ENCODE results near the gene CDC73.
"Not testable (repeated sequence)": the region's sequence is repeated elsewhere in the genome, so short reads cannot be mapped to it uniquely, and the experiment has no call there.

CDC73 gene

DNA sequence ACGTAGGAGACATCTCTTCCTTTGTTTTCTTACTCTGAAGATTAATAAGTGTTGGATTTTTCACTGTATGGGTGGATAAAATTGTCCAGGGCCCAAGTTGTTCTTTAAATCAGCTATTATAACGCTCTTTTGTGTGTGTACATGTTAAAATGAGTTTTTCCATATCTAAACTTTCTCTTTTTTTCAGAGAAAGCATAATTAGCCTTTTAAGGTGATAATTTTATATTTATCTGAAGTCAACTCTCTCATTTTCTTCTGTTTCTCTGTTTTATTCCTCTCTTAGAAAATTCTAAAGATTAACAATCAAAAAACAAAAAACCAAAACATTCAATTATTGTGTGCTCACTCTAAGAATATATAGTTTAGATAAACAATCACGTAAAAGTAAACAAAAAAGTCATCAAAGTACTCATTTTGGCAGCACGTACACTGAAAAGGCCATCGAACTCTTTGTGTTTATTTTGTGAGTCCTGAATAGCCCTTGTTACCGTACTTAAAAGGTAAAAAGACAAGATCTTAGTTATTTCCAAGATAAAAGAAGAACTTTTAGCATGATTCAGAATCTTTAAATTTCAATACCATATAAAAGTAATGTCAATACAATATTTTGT, 7.2 kb upstream of the CDC73 start:
- no peak for DNase-seq

DNA sequence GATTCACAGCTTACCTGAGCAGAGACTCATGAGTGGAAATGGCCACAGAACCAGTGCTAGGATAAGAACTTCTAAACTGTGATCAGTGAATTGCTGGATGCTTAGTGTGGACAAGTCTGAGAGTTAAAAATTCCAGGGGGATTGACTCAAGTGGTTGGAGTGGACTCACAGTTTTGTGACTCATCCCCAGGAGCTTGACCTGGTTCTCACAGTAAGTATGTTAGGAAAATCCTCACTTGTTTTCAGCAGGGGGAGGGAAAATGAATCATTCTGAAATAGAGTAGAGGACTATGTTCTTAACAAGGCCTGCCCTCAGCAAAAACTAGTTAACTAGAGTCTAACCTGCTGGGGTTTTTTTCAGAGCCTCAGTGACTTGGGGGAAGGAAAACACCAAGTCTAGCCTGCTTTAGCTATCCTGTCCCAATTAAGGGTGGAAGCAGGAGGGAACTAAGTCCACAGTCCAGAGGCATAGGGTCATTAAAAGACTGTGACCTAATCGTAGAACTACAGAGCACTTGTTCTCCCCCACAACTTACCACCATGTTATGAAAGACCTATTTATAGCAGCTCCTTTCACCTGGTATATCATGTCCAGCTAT, 6.1 kb upstream of the CDC73 start:
- DNase-seq: no peak

DNA sequence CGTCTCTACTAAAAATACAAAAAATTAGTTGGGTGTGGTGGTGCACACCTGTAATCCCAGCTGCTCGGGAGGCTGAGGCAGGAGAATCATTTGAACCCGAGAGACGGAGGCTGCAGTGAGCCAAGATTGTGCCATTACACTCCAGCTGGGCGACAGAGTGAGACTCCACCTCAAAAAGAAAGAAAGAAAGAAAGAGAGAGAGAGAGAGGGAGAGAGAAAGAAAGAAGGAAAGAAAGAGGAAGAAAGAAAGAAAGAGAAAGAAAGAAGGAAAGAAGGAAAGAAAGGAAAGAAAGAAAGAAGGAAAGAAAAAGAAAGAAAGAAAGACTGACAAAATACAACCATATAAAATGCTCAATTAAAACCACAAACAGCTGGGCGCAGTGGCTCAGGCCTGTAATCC, 4.7 kb upstream of the CDC73 start:
- not testable (repeated sequence) for DNase-seq

DNA sequence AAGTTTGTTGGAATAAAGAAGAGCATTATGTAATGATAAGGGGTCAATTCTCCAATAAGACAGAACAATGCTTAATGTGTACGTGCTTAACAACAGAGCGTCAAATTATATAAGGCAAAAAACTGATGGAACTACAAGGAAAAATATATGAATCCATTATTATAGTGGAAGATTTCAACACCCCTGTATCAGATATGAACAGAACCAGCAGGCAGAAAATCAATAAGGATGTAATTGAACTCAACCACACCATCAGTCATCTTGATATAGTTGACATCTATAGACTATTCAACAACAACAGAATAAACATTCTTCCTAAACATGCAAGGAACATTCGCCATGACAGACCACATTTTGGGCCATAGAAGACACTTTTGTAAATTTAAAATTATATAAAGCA, 3.6 kb upstream of the CDC73 start:
- DNase-seq: no peak

DNA sequence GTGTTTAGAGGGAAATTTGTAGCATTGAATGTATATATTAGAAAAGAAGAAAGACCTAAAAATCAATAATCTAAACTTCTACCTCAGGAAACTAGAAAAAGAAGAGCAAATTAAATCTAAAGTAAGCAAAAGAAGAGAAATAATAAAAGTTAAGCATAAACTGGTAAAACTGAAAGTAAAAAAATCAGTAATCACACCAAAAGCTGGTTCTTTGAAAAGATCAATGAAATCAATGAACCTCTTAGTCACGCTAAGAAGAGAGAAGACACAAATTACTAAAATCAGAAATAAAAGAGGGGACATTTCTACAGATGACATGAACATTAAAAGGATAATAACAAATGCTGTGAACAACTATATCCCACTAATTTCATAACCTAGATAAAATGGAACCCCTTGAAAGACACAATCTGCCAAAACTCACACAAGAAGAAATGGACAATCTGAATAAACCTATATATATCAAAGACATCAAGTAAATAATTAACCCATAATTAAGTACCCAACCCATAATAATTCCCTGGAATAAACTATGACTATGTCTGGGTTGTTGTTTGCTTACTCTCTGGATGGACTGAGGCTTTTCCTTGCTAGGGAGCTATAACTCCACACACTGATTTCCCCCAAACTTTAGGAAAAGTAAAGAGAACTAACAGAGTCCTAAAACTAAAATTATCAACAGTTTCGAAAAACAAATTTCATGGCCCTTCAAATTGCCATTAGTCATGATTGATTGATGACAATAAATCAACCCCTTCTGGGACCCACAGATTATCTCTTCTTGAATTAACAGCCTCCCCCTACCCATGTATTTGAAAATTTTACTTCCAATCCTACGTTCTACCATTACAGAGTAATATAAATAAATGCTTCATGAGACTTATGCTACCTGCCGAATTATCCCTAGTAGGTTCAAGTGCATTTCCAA, 2.8 kb upstream of the CDC73 start:
- no peak for DNase-seq

DNA sequence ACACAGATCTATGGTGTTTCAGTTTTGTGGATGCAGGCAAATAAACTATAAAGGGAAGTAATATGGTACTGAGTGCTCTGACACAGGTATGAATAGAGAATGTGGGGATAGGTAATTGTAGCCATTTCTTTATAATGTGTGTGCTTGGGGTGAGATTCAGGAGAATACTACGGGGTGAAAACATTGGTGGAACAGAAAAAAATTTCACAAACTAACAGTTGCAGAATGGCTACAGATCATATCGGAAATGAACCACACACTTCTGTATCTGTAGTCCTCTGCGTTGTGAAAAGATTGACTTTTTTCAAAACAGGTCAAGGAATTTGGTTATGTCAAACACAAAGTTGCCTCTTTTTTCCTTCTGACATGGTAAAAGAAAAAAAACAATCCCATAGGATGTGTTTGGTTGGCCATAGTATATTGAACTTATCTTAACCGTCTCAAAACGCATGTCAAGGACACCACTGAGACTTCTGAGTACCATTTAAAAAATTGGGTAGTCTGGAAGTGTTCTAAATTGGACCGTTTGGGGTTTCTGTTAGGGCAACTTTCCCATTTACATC, 1.1 kb upstream of the CDC73 start:
- no peak for DNase-seq

DNA sequence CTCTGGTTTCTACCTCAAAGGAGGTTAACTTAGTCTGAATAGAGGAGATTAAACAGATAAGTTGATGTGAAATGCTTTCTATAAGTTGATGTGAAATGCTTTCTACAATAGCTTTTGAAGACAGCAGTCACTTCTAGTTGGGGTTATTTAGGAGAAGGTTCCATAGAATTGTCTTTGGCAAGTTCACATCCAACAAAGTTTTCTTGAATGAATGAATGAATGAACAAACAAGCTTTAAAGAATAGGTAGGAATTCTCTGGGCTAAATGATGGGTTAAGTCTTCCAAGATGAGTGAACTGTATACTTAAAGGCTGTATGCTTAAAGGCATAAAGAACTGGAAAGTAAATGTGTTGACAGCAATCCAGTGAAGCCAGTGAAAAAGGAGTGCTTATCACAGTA, 1.9 kb downstream of the CDC73 start:
- DNase-seq: no peak

DNA sequence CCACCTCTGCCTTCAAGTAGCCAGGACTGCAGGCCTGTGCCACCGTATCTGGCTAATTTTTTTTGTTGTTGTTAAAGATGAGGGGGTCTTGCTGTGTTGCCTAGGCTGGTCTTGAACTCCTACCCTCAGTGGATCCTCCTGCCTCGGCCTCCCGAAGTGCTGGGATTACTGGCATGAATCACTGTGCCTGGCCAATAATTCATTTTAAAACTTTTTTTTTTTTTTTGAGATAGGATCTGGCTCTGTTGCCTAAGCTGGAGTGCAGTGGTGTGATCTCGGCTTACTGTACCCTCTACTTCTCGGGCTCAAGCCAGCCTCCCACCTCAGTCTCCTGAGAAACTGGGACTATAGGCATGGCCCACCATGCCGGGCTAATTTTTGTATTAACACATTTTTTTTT, 3.5 kb downstream of the CDC73 start:
- DNase-seq: no peak

DNA sequence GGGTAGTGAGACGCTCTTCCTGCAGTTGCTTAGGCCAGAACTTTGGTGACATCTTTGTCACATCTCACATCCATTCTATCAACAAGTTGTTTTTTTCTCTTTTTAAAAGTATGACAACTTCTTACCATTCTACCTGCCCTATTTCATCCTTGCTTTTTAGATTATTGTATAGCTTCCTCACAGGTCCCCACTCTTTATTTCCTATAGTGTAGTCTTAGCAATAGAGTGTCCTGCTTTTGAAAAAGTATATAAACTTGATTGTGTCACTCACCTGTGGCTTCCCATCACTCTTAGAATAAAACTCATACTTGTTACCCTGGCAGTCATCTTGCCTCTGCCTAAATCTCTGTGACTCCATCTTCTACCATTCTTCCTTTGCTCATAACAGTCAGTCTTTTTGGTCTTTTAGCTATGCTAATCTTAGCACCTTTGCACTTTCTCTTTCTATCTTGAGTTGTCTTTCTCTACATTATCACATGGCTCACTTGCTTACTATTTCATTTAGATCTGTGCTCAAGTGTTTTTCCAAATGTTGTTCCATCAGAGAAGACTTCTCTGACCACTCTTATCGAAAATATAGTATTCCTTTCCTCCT, 9.5 kb downstream of the CDC73 start:
- no peak for DNase-seq

DNA sequence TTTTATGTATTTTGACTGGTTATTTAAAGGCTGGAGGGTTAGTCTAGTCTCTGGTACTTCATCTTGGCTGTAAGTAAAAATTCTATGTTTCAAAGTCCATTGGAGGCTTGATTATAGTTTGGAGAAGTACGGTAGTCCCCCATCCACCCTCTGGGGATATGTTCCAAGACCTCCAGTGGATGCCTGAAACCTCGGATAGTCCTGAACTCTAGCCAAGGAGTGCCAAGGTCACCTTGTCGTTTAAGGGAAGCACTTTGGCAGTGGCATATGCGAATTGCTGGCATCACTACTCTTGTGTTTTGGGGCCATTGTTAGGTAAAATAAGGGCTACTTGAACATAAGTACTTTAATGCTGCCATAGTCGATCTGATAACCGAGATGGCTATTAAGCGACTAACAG, 18.4 kb downstream of the CDC73 start:
- no peak for DNase-seq

DNA sequence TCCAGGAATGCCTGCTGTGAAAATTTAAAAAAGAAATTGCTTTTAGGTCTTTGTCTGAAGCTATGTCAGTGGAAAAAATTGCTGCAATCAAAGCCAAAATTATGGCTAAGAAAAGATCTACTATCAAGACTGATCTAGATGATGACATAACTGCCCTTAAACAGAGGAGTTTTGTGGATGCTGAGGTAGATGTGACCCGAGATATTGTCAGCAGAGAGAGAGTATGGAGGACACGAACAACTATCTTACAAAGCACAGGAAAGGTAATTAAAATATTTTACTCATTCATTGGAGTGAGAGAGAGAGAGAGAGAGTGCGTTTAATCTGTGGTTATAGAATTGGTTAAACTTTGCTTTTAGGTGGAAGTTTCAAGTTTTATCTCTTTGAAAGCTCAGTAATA, 20.0 kb downstream of the CDC73 start:
- no peak for DNase-seq

DNA sequence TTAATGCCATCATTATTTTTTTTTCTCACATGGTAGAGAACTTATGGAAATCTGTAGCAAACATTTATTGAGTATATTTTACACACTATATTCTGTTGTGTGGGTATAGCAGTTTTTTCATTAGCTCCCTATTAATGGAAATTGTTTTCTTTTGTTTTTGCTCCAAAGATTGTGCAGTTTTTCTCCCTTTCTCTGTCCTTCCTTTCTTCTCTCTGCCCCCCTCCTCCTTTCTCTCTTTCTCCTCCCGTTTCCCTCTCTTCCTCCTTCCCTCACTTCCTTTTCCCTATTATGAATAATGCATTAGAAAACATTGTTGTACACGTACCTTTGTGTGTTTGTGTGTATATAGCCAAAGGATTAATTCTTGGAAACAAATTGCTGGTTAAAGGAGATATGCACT, 20.6 kb downstream of the CDC73 start:
- DNase-seq: no peak

DNA sequence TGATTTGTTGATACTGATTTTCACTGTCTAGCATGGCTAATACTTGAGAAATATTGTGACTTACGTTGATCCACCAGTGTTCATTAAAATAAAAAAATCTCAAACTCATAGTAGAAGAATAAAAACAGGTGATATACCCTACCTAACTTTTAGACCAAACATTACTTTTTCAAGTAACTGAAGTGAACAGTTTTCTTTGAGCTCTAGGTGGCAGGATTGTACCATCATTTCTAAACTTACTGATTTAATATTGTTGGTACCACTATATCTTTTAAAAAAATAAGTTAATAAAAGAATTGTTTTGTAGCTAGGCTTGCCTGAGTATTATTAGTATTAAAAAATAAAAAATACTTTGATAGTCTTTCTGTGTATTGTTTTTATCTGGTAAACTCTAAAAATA, 21.5 kb downstream of the CDC73 start:
- no peak for DNase-seq

DNA sequence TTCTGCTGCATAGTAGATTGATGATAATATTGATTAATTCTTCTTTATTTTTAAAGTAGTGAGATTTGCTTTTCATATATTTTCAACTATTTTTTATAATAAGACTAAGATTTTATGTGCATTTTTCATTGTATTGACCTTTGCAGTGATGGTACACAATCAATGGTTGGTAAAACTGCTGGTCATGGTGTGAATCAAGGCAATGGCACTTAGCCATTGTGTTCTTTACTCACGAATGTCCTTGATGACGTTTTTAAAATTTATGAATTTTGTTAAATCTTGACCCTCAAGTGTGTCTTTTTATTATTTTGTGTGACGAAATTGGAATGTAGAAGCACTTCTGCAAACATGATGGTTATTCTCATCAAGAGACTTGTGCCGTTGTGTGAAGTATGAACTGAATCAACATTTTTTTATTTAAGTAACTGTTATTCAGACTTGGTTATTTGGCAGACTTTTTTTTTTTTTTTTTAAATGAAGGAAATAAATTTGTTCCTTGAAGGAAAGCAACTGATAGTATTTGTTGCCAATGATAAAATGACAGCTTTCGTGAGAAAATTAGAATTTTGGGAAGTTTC, 22.6 kb downstream of the CDC73 start:
- no peak for DNase-seq

DNA sequence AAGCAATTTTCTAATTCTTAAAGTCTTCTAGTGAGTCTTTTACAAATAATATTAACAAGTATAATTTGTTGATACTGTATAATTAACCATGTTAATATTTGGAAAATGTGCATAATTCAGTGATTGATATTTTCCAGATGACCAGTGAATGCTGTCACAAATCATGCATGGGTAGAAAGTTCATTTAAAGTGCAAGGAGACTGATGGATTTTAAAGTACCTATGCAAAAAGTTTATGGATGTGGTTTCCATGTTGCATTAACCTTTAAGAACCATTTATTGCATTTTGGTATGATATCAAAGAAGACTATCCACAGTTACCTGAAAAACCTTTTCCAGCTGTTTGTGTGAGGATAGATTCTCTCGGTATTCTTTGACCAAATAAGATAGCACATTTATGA, 23.2 kb downstream of the CDC73 start:
- no peak for DNase-seq

DNA sequence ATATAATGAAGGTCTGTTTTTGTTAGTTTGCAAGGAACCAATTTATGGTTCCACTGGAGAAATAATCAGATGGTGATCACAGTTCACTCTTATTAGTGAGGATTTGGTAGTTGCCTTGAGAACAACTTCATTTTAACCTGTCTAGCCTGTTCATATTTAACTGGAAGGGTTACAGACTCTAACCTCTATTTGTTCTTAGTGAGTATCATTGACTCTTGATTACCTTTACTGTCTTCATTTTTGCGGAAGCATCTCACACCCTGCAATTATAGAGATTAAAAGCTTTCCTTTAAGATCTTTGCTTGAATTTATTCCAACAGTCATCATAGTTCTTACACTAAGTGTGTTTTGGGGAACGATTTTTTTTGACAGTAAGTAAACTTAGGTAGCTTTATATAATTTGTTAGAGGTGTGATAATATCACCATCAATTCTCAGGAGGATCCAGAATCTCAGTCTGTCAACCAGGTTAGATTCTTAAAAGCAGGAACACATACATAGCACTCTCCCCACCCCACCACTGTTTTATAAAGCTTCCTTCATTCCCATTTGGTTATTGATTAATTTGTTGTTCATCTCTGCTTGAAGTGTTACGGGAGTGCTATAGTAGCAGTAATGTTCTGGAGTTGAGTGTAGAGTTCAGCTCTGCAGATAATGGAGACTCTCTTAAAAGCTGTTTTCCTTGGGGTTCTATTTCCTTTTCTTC, 34.4 kb downstream of the CDC73 start:
- no peak for DNase-seq

DNA sequence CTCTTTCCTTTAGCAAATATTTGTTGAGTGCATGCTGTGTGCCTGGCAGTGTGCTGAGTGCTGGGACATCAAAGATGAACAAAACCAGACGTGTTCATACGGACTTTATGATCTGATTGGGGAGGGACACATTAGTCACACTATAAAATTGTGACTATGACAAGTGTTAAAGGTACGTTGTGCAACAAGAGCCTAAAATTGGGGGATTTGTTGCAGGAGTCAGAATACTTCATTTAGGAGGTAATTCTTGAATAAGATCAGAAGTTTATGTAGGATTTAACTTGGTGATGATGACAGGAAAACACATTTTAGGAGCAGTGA, 35.0 kb downstream of the CDC73 start:
- DNase-seq: no peak

DNA sequence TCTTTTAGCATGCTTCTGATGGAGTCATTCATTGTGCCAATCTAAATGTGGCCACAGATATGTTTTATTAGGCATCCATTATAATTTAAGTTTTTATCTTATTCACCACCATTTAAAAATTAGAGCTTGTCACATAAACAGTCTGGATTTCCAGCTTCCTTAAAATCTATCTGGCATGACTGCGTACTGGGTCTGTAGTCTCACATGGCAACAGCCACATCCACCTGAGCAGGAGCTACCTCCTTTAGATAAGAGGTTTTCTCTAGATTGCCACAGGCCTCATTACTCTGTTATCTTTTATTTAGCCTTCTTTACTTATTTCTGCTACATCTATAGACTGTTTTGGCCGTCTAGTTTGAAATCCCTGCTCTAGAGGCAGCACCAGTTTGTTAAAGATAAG, 35.5 kb downstream of the CDC73 start:
- DNase-seq: no peak

DNA sequence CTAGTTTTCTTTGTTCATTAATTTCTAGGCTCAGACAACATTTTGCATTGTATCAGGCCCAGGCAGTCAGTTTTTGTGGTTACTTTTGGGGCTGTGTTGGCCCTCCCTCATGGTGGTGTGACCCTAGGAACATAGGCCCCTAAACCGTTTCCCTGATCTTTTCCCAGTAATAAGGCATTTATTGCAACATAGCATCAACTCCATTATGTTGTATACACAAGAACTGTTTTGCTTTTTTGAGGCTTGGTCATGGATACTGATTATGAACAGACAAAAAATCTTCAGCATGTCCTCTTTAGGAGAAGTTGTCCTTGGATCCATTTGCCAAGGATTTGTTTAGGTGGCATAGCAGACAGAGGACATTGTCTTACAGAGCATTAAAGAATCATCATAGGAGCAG, 54.3 kb downstream of the CDC73 start:
- no peak for DNase-seq

DNA sequence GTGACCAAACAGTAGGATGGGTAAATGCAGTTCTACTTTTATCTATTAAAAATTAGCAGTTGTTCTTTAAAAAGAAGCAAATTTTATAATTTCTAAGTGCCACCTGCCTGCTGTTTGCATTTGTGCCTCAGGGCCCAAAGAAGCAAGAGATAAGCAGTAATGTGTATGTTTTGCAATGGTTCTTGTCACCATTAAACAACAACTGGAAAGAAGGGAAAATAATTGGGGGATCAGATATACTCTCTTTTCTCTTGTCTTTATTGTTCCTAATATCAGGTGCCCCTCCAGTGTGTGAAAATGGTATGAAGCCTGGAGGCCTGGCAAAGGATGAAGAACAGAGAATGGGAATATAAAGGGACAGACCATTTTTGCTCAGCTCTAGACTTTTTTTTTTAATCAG, 55.0 kb downstream of the CDC73 start:
- DNase-seq: no peak

DNA sequence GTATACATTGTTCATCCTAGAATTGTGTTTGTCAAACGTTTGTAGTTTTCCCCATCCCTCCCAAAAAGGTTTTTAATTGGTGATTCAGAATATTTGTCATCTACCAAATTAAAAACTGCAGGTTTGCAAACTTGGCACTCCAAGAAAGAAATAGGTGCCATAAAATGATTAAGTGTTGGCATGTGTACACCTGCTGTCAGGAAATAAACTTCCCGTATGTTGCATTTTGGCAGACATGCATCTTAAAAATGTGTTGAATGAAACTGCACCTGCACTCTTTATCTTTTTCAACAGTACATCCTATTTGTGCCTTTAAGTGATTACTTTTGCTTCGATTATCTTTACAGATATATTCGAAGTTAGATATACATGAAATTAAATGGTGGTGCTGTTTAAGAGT, 57.3 kb downstream of the CDC73 start:
- DNase-seq: no peak

DNA sequence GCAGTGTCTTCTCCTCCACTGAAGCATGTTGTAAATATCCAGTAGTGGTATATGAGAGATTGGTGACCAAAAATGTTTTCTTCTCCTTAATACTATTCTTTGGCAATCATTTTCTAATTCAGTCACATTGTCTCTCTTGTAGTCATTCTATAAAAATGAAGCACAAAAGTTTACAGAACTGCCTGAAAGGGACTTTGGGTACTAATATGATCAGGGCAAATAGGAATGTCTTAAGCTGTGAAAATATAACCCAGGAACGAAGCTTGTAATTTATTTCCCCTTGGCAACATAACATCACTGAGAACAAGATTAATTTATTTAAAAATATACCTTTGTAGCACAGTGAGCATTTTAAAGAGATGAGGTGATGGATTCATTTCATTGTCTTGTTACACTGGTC, 59.7 kb downstream of the CDC73 start:
- no peak for DNase-seq

DNA sequence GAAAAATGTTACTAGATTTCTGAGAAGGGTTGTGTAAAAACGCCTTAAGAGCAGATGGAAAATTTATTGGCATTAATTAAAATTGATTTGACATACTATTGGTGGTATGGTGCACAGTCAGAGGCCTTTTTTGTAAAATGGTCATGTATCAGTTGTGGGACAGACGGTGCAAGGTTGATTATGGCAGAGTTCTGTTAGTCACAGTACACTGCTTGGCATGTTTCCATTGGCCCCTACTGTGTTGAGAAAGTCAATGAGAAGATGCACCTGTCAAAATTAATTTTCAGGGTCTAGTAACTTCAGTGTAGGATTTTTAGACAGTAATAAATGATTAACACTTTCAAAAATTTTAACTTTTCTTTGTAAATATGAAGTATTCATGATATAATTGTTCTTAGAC, 60.2 kb downstream of the CDC73 start:
- DNase-seq: no peak

Measured in activated CD4-positive, alpha-beta T cell treated with anti-CD3 and anti-CD28 coated beads for 48 hours (primary cell).